PC-9 (cell line): Measurements from ENCODE around the gene CANX. TPM values are rescaled to one million over a fixed set of nuclear protein-coding genes. Genes with fewer than 3 reads are reported as not detected.

Source experiments
- BruUV-seq: library from RNA; stranded (reverse); fragments of 400-500 nt; replicated peaks from 2 replicates; lab custom pipeline; 2021; lab: Mats Ljungman, UMichigan
- CTCF ChIA-PET: fragments of 300-600 bp; sonication (Branson Sonifier 250); formaldehyde crosslinking; loops from one replicate; lab custom pipeline; 2022; ENCODE audit warnings: antibody characterized with exemption; lab: Charles Lee
- POLR2A ChIA-PET: fragments of 300-600 bp; sonication (Branson Sonifier 250); formaldehyde crosslinking; loops from one replicate; lab custom pipeline; 2022; ENCODE audit warnings: antibody characterized with exemption; ENCODE audit not compliant: unreplicated experiment; lab: Charles Lee
- DNase-seq, 2 experiments: peaks; one replicate each; pipeline versions ENCODE4 v3.0.0 to v3.0.0-alpha.2; 2015 to 2022; ENCODE audit warnings: mixed read lengths in 1 of 2
- H2AFZ ChIP-seq: fragments of 200-600 bp; sonication (generic); 2 replicates; pipeline ENCODE4 v1.8.1; 2017; ENCODE audit warnings: antibody characterized with exemption
- H3F3A ChIP-seq: fragments of 200-600 bp; sonication (generic); 2 replicates; pipeline ENCODE4 v1.8.1; 2017; ENCODE audit warnings: antibody characterized with exemption, mild to moderate bottlenecking, low read depth; ENCODE audit not compliant: insufficient read depth
- H3K27ac ChIP-seq: fragments of 200-600 bp; sonication (generic); 2 replicates; pipeline ENCODE4 v1.6.1; 2016; ENCODE audit warnings: mixed run types
- H3K27me3 ChIP-seq: fragments of 200-600 bp; sonication (generic); 2 replicates; pipeline ENCODE4 v1.6.1; 2016; ENCODE audit warnings: low read depth, mixed run types; ENCODE audit not compliant: insufficient read depth
- H3K36me3 ChIP-seq: fragments of 200-600 bp; sonication (generic); 2 replicates; pipeline ENCODE4 v1.6.1; 2016; ENCODE audit warnings: low read depth, mixed run types
- H3K4me1 ChIP-seq: fragments of 200-600 bp; sonication (generic); replicated peaks from 2 replicates; pipeline ENCODE4 v1.6.1; 2016; ENCODE audit warnings: mixed run types; ENCODE audit not compliant: insufficient read depth
- H3K4me2 ChIP-seq: fragments of 200-600 bp; sonication (generic); 2 replicates; pipeline ENCODE4 v1.6.1; 2017; ENCODE audit warnings: mixed run types
- H3K4me3 ChIP-seq: fragments of 200-600 bp; sonication (generic); 2 replicates; pipeline ENCODE4 v1.6.1; 2016; ENCODE audit warnings: mixed run types
- H3K79me2 ChIP-seq: fragments of 200-600 bp; sonication (generic); 2 replicates; pipeline ENCODE4 v1.6.1; 2017; ENCODE audit warnings: low read depth, mixed run types
- H3K9me2 ChIP-seq: fragments of 200-600 bp; sonication (generic); 2 replicates; pipeline ENCODE4 v1.8.1; 2017; ENCODE audit warnings: mild to moderate bottlenecking; ENCODE audit not compliant: insufficient read depth
- H3K9me3 ChIP-seq: fragments of 200-600 bp; sonication (generic); 2 replicates; pipeline ENCODE4 v1.8.1; 2016; ENCODE audit warnings: low read depth; ENCODE audit not compliant: insufficient read depth
- H4K20me1 ChIP-seq: fragments of 200-600 bp; sonication (generic); 2 replicates; pipeline ENCODE4 v1.8.1; 2017; ENCODE audit not compliant: insufficient read depth
- EZH2 ChIP-seq: fragments of 200-600 bp; sonication (generic); IDR thresholded peaks from 2 replicates; pipeline ENCODE4 v1.8.0; 2017; ENCODE audit warnings: antibody characterized with exemption, low read depth
- intact Hi-C: fragments of 100-400 bp; cut with micrococcal nuclease; formaldehyde crosslinking; loops from one replicate; pipeline ENCODE4 v1.10.0; 2022; ENCODE audit not compliant: unreplicated experiment
- total RNA-seq: library from RNA; stranded (reverse); gene quantifications from 2 replicates; pipeline ENCODE4 v1.2.3, GENCODE V29; 2021
- TF ChIP-seq, protein P1 (sequence below): fragments of 200-600 bp; sonication (generic); conservative IDR thresholded peaks from 2 replicates; pipeline ENCODE4 v1.6.1; 2017; ENCODE audit warnings: mixed run types, antibody characterized with exemption, mild to moderate bottlenecking, moderate library complexity

CANX gene
- total RNA-seq, 1 experiment from 2014 or later, result 712 TPM

- no TSS peak for BruUV-seq
- Histone ChIP-seq H3K36me3 (0 out of 2 replicates have a peak, but pooled peaks cover 6% of the 10 kb centered on the region), H3K4me3 (no peak overlapping the region), H4K20me1 (peaks cover 34% of the 10 kb centered on the region), H3K9me3 (no peaks in the 10 kb centered on the region), H2AFZ (no peak overlapping the region), H3F3A (peaks cover 20% of the 10 kb centered on the region), H3K4me2 (peak overlapping the region; percentile 43), H3K27ac (peak overlapping the region; percentile 52), H3K79me2 (peaks cover 61% of the 10 kb centered on the region), H3K27me3 (no peaks in the 10 kb centered on the region), H3K4me1 (peaks cover 47% of the 10 kb centered on the region), H3K9me2 (no peaks in the 10 kb centered on the region)
- intact Hi-C loops, result loop anchor here (1.0 to 5.0 kb wide), 6 partner anchors 32 to 328 kb away; partner anchors contain the start of genes MRNIP and TBC1D9B
- TF ChIP-seq, protein P1, sequence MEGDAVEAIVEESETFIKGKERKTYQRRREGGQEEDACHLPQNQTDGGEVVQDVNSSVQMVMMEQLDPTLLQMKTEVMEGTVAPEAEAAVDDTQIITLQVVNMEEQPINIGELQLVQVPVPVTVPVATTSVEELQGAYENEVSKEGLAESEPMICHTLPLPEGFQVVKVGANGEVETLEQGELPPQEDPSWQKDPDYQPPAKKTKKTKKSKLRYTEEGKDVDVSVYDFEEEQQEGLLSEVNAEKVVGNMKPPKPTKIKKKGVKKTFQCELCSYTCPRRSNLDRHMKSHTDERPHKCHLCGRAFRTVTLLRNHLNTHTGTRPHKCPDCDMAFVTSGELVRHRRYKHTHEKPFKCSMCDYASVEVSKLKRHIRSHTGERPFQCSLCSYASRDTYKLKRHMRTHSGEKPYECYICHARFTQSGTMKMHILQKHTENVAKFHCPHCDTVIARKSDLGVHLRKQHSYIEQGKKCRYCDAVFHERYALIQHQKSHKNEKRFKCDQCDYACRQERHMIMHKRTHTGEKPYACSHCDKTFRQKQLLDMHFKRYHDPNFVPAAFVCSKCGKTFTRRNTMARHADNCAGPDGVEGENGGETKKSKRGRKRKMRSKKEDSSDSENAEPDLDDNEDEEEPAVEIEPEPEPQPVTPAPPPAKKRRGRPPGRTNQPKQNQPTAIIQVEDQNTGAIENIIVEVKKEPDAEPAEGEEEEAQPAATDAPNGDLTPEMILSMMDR, result peak; percentile 91
- no peak for TF ChIP-seq EZH2
- DNase-seq, result peak; percentile 74
- POLR2A ChIA-PET, result interaction anchor here (0.7 to 0.9 kb wide), 2 partner anchors 55 to 150 kb away, joined by 3 to 4 read pairs; no protein-coding TSS in a partner anchor
- CTCF ChIA-PET, result interaction anchor here (0.7 to 1.3 kb wide), 2 partner anchors 95 to 118 kb away, joined by 3 read pairs; partner anchors contain the start of gene MRNIP
Measured at GRCh38 chr5:179763215-179763945, 64.6 kb downstream of the CANX start.

GRCh38 chr5:179764056-179764455, 65.3 kb downstream of the CANX start:
- H3K79me2 ChIP-seq, result peaks cover 54% of the 10 kb centered on the region
- ChIA-PET CTCF (interaction anchor here (0.6 kb wide), 1 partner anchor 536 kb away, joined by 3 read pairs; no protein-coding TSS in a partner anchor), POLR2A (interaction anchor here (0.7 kb wide), 1 partner anchor 62 kb away, joined by 4 read pairs; no protein-coding TSS in a partner anchor)
- no peaks in the 10 kb centered on the region for H3K9me2 ChIP-seq
- peaks cover 46% of the 10 kb centered on the region for H3K4me1 ChIP-seq
- no peaks in the 10 kb centered on the region for H3K27me3 ChIP-seq
- H3K27ac ChIP-seq, result no peak overlapping the region
- DNase-seq, result no peak
- intact Hi-C loops, result loop anchor here (5.0 kb wide), 2 partner anchors 73 to 143 kb away; partner anchors contain the start of gene TBC1D9B
- BruUV-seq, result no TSS peak
- no peak overlapping the region for H3K4me3 ChIP-seq
- H3K36me3 ChIP-seq, result 0 out of 2 replicates have a peak, but pooled peaks cover 6% of the 10 kb centered on the region
- H2AFZ ChIP-seq, result no peak overlapping the region
- TF ChIP-seq, protein P1, result no peak
- no peak for TF ChIP-seq EZH2
- H3F3A ChIP-seq, result peaks cover 20% of the 10 kb centered on the region
- H3K4me2 ChIP-seq, result 0 out of 2 replicates have a peak overlapping the region, but pooled peaks have one; percentile 43
- peaks cover 34% of the 10 kb centered on the region for H4K20me1 ChIP-seq
- H3K9me3 ChIP-seq, result no peaks in the 10 kb centered on the region

DNA sequence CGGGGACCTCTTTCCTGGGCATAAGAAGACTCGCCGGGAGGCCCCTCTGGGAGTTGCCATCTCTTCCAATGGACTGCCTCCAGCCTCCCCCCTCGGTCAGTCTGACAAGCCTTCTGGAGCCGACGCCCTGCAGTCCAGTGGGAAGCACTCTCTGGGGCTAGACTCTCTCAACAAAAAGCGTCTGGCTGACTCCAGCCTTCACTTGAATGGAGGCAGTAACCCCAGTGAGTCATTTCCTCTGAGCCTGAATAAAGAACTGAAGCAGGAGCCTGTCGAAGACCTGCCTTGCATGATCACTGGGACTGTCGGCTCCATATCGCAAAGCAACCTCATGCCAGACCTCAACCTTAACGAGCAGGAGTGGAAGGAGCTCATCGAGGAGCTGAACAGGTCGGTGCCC, 66.6 kb downstream of the CANX start:
- CTCF ChIA-PET, result no interaction called here
- Histone ChIP-seq H3K4me1 (peaks cover 32% of the 10 kb centered on the region), H4K20me1 (peaks cover 29% of the 10 kb centered on the region), H3K27ac (no peak overlapping the region; the same call in 1 of the 2 replicates), H3K9me3 (no peaks in the 10 kb centered on the region), H3K4me3 (no peak overlapping the region), H3K27me3 (no peaks in the 10 kb centered on the region), H3K9me2 (no peaks in the 10 kb centered on the region), H3K79me2 (peaks cover 41% of the 10 kb centered on the region), H3K36me3 (0 out of 2 replicates have a peak, but pooled peaks cover 6% of the 10 kb centered on the region), H3K4me2 (no peak overlapping the region), H3F3A (peaks cover 20% of the 10 kb centered on the region), H2AFZ (no peak overlapping the region)
- no TSS peak for BruUV-seq
- peak in 1 of 2 experiments; percentile 46 for DNase-seq
- TF ChIP-seq EZH2, result no peak
- TF ChIP-seq, protein P1, result no peak
- intact Hi-C loops, result no loop called here
- POLR2A ChIA-PET, result no interaction called here
